Sciatic nerve (tissue), 2 donors: Measurements from ENCODE around the gene TAS2R14. TPM values are rescaled to one million over a fixed set of nuclear protein-coding genes. Genes with fewer than 3 reads are reported as not detected.

Experiments
- ATAC-seq: fragments of 200-7000 bp; cut with Tn5 transposase; one replicate; pipeline ENCODE4 v1.9.1; 2020; ENCODE audit warnings: mild to moderate bottlenecking, moderate library complexity
- DNase-seq: peaks from one replicate; pipeline ENCODE4 v3.0.0-alpha.2; 2020; ENCODE audit warnings: low spot score
- intact Hi-C: fragments of 100-400 bp; cut with DNase I; formaldehyde crosslinking; loops from one replicate; pipeline ENCODE4 v1.14.2; 2022
- total RNA-seq: library from RNA; stranded (reverse); fragmentation: NEBNext Ultra II Directional; extraction: Animal tissue kit (Norgen Biotek cat#: 25700); gene quantifications from one replicate; pipeline ENCODE4 v1.2.1, GENCODE V29; 2021
- donor health status: DM: no; HTN: no; CAD: no.
- donor health status: DM: no; HTN: no; CAD: no.

The TAS2R14 gene, protein sequence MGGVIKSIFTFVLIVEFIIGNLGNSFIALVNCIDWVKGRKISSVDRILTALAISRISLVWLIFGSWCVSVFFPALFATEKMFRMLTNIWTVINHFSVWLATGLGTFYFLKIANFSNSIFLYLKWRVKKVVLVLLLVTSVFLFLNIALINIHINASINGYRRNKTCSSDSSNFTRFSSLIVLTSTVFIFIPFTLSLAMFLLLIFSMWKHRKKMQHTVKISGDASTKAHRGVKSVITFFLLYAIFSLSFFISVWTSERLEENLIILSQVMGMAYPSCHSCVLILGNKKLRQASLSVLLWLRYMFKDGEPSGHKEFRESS
- 7.0 TPM for total RNA-seq

DNA sequence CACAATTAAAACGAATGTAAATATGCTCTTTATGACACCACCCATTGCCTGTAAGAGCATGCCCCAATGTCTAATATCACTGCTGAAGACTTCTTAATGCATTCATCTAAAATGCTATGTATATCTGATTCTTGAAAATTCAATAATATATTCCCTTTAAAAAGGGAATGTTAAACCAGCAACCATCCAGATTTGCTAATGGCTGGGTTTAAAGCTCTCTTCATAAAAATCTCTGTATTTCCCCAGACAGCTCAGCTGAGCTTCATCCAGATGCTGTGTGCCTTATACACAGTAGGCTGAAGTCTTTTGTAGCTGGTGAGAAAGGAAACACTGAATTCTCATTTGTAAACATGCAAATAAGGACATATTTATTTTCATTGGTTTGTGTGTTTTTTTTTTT is at the start of gene TAS2R14:
TSS of gene TAS2R14 (minus strand) at position 101 of the 400 bp plus-strand sequence. CDS start at position 45, 56 bp downstream.
- intact Hi-C loops = no loop called here
- no peak for ATAC-seq

DNA sequence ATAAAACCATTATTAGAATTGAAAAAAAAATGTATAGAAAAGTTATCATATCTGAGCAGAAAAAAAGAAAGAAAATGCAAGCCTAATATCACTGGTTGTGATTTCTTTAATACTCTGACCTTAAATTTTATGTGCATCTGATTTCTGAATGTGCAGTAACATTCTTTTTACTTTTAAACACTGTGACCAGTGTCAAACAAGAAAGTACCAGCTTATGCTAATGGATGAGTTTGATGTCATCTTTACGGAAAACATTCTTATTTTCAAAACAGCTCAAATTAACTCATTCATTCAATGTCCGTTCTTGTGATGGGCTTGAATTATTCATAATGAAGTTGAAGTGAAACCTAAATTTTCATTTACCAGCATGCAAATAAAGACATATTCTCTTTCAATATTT is 47.7 kb upstream of the TAS2R14 start, which contains the start of gene TAS2R50:
TSS of gene TAS2R50 (minus strand) at position 101 of the 400 bp plus-strand sequence. CDS start at position 49, 52 bp downstream.
- ATAC-seq = no peak
- DNase-seq = no peak
- intact Hi-C loops = no loop called here

More for the DNA sequence above, at the start of gene TAS2R14:
- DNase-seq = no peak

DNA sequence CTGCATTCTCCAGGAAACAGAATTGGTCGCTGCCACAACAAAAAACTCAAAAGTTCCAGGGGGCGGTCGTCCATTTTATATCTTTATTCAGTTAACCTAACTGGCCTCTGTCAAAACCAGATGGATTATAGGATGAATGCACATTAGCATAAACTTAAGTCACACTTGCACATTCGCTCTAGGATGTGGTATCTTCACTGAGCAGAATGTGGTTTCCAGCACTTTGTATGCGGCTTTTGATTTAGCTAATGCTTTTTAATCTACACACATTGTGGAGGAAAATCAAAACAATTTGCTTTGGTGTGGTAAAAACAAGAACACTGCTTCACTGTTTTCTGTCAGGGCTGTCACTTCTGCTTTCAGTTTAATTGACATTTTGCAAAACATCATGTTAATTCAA is 43.2 kb upstream of the TAS2R14 start:
- no peak for DNase-seq
- ATAC-seq = no peak
- intact Hi-C loops = no loop called here

DNA sequence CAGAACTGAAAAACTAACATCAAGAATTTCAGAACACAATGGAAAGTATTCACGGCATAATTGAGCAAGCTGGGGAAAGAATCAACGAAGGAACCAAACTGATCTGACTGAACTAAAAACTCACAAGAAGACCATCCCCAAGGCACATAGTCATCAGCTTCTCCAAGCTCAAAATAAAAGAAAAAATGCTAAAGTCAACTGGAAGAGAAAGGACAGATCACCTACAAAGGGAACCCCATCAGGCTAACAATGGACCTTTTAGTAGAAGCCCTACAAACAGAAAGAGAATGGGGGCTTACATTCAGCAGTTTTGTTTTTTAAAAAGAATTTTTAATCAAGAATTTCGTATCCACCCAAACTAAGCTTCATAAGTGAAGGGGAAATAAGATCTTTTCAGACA is 35.9 kb upstream of the TAS2R14 start:
- intact Hi-C loops = no loop called here
- no peak for DNase-seq
- ATAC-seq = no peak

DNA sequence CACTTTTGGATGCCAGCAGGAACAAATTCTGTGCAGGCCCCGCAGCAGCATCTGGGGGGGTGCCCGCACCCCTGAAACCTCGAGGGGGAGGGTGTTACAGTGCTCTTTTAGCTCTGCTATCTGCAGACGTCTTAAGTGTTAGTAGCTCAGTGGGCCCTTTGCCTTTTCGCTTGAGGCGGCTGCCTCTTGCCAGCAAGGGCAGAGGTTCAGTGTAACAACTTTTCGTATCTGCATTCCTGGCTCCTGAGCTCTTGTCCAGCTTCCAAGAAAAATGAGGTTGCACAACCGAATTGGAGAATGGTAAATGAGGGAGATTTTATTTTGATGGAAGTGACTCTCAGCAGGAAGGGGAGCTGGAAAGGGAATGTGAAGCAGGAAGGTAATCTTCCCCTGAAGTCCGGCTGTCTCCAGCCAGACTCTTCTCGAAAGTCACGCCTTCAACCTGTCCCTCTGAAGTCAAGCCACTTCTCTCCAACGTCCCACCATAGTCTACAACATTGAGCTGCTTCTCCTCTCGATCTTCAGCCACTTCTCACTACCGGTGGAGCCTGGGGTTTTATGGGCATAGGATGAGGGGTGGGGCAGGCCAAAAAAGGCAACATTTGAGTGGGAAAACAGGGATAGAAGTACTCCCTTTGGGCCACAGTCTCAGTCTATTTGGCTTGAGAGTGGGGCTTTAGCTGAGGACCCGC is 29.8 kb upstream of the TAS2R14 start:
- DNase-seq = peak; percentile 66
- intact Hi-C loops = no loop called here
- ATAC-seq = peak; percentile 90

DNA sequence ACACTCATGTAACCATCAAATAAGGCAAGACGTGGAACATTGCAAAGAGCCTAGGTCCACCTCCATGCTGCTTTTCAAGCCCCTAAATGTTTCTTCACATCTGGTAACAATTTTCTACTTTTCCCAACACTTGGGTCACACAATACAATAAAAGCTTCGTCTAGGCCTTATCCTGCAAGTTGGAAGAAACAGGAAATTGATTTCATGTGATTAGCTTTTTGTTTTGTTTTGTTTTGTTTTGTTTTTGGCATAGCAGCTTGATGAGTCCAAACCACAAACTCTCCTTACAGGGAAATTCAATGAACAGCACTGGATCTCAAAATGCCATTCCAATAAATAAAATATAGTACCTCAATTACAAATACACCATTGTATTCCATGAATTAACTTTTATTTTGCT is 28.3 kb upstream of the TAS2R14 start:
- ATAC-seq (peak; percentile 63), DNase-seq (no peak)
- intact Hi-C loops = no loop called here

DNA sequence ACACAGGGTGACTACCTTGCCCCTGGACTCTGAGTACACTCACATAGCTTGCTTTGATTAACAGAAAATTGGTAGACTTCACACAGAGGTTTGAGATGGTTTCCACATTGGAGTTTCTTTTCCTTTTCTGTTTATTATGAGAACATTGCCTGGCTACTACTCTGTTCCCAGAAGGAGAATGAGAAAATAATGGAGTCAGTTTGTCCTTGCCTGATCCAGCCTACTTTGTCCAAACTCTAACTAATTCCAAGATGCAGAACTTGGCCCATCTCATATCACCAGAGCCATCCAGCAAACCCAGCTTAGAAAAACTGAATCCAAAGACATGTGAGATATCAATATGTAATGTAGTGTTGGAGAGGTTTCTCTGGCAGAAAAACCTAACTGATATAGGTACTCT is 27.3 kb upstream of the TAS2R14 start:
- DNase-seq (no peak), ATAC-seq (peak; percentile 77)

DNA sequence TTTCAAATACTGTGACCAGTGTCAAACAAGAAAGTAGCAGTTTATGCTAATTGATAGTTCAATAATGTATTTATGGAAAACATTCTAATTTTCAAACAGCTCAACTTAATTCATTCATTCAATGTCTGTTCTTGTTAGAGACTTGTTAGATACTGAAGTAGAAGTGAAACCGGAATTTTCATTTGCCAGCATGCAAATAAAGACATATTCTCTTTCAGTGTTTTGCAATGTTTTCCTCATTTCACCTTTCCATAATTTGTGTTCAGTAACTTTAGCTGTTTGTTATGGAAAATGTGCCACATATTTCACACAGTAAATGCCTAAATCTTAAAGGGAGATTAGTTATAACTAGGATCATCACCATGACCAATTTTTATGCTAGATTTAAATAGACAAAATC is 26.4 kb upstream of the TAS2R14 start:
- DNase-seq = no peak
- intact Hi-C loops = no loop called here
- no peak for ATAC-seq

More for the DNA sequence above, 27.3 kb upstream of the TAS2R14 start:
- intact Hi-C loops = no loop called here

DNA sequence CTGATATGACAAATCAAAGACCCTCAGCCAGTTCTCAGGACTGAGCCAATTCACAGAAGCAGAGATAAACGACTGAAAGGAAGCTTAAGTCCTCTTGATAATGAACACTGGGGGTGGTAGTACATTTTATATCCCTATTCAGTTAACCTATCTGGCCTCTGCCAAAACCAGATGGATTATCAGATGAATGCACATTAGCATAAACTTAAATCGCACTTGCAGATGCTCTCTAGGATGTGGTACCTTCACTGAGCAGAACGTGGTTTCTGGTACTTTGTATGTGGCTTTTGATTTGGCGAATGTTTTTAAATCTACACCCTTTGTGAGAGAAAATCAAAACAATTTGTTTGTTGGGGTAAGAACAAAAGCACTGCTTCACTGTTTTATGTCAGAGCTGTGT is 21.1 kb upstream of the TAS2R14 start:
- intact Hi-C loops = no loop called here
- ATAC-seq = no peak
- DNase-seq = no peak

DNA sequence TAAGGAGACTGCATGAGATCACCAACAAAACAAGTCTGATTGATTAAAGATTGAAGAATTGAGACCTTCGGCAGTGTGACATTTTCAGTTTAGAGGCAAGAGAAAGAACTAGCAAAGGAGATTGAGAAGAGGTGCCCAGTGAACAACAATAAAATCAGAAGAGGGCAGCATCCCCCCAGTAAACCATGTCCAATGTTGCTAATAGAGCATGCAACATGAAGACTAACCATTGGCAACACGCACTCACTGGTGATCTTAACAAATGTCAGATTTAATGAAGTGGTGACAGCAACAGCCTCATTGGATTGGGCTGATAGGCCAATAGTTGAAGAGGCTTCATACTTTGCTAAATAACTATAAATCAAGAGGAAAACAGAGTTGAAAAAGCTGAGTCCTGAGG is 20.7 kb upstream of the TAS2R14 start:
- intact Hi-C loops = no loop called here
- peak; percentile 51 for ATAC-seq
- DNase-seq = no peak

DNA sequence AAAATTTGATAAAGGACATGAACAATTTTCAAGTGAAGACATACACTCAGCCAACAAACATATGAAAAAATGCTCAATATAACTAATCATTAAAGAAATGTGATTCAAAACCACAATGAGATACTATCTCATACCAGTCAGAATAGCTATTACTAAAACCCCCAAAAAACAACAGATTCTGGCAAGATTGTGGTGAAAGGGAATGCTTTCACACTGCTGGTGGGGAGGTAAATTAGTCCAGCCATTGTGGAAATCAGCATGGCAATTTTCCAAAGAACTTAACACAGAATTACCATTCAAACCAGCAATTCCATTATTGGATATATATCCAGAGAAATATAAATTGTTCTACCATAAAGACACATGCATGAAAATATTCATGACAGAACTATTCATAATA is 18.7 kb upstream of the TAS2R14 start:
- DNase-seq (no peak), ATAC-seq (no peak)
- intact Hi-C loops = no loop called here

DNA sequence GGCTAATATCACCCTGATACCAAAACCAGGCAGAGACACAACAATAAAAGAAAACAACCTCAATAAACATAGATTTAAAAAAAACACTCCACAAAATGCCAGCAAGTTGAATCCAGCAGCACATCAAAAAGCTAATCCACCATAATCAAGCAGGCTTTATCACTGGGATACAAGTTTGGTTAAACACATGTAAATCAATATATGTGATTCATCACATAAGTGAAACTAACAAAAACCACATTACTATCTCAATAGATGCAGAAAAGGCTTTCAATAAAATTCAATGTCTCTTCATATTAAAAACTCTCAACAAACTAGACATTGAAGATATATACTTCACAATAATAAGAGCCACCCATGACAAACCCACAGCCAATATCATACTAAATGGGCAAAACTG is 17.0 kb upstream of the TAS2R14 start:
- DNase-seq = no peak
- intact Hi-C loops = no loop called here
- ATAC-seq = no peak

DNA sequence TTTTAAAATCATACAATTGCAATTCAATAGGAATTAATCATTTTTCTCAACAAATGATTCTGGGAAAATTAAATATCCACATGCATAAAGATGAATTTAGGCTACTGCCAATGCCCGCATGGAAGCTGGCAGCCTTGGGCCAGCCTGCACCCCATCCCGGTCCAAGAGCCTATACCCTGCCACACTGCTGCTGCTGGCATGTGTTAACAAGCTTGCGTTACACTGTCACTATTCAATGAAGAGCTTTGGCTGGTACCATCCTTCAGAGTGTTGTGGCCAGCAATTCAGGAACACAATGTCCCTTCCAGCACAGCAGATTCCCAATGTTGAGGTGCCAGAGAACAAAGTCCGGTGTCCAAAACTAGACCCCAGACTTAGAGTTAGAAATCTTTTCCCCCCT is 13.6 kb upstream of the TAS2R14 start:
- intact Hi-C loops = no loop called here
- no peak for ATAC-seq
- DNase-seq = no peak

DNA sequence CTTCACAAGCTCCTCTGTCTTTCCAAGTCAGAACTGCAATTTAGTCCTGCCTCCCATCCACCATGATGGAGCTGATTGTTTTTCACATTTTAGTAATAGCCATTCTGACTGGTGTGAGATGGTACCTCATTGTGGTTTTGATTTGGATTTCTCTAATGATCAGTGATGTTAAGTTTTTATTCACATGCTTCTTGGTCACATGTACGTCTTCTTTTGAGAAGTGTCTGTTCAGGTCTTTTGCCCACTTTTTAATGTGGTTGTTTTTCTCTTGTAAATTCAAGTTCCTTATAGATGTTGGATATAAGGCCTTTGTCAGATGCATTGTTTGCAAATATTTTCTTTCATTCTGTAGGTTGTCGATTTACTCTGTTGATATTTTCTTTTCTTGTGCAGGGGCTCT is 4.1 kb upstream of the TAS2R14 start:
- no peak for ATAC-seq

DNA sequence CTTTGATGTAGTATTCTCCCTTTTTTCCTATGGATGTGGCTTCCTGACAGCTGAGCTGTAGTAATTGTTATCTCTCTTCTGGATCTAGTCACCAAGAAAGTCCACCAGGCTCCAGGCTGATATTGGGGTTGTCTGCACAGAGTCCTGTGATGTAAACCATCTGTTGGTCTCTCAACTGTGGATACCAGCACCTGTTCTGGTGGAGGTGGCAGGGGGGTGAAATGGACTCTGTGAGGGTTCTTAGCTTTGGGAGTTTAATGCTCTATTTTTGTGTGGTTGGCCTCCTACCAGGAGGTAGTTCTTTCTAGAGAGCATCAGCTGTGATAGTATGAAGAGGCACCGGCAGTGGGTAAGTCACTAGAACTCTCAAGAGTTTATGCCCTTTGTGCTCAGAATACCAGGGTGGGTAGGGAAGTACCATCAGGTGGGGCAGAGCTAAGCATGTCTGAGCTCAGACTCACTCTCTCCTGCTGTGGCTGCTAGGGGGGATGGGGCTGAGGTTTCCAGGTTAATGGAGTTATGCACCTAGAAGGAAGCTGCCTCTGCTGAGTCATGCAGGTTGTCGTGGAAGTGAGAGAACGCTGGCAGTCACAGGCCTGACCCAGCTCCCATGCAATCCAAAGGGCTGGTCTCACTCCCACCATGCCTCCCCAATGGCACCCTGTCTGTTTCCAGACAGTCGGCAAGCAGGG is 3.0 kb upstream of the TAS2R14 start:
- ATAC-seq (no peak), DNase-seq (no peak)
- intact Hi-C loops = no loop called here

More for the DNA sequence above, 4.1 kb upstream of the TAS2R14 start:
- no peak for DNase-seq
- intact Hi-C loops = no loop called here

DNA sequence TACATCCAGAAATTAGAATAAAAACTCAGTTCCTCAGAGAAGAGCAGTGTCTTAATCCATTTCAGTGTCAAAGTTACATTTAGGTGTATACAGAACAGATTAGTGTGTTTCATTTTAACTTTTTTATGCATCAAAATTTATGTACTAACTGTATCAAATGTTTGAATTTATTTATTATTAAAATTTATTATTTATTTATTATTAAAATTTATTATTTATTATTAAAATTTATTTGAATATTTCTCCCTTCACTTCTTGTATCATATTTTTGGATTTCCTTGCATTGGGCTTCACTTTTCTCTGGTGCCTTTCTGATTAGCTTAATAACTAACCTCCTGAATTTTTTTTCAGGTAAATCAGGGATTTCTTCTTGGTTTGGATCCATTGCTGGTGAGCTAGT is 2.3 kb upstream of the TAS2R14 start:
- DNase-seq = no peak
- intact Hi-C loops = no loop called here
- ATAC-seq = no peak

DNA sequence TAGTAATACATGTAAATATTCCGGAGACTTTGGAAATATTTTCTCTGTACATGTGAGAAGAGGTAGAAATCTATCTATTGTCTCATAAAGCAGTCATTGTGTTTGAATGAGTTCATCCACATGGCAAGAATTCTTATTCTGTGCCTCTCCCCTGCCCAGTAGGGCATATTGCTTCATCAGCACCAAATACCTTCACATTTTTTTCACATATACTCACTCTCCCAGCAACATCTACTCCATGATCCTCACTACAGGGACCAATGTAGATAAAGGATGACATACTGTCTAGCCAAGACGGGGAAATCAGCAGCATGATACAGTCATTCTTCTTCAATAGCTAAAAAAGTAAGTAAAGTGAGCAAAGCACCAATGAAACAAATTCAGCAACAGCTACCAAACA is 1.3 kb upstream of the TAS2R14 start:
- DNase-seq (no peak), ATAC-seq (no peak)
- intact Hi-C loops = no loop called here

DNA sequence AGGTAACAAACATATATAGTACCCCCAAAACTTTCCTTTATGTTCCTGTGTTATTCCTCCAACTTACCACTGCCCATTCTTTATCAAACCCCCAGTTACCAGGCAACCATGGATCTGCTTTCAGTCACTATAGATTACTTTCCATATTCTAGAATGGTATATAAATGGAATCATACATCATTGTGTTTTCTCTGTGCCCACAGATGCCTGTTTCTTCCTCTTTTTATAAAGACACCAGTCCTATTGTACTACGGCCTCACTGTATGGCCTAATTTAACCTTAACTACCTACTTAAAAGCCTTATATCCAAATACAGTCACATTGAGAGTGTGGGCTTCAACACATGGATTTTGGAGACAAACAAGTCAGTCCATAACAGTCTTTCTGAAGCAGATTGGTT is 2.6 kb downstream of the TAS2R14 start:
- no peak for ATAC-seq
- intact Hi-C loops = no loop called here

DNA sequence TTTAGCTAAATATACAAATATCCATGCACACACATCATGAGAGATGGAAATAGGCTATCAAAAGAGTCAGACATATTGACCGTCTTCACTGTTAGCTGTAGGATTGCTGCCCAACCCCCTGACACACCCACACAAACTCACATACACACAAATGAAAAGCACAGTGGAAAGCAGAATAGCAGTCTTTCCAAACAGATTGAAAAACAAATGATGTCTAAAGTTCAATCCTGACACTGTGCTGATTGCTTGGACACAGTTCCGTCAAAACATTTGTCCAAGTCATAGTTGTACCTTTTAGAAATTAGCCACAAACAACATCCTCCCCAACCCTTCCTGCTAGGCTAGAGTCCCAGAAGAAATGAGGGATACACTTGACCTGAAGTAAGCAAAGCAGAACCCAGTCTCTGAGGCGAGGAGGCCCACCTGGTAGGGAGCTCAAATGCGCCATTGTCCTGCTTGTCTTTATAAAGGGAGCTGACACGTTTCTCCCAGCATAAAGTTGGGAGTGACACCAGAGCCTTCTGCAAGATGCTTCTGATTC is 10.2 kb downstream of the TAS2R14 start, which contains the start of gene PRH2:
TSS of gene PRH2 (plus strand) at position 491 of the 541 bp plus-strand sequence. CDS start at position 529, 38 bp downstream.
- intact Hi-C loops = no loop called here
- DNase-seq = no peak
- ATAC-seq = no peak

More for the DNA sequence above, 2.6 kb downstream of the TAS2R14 start:
- DNase-seq = no peak

DNA sequence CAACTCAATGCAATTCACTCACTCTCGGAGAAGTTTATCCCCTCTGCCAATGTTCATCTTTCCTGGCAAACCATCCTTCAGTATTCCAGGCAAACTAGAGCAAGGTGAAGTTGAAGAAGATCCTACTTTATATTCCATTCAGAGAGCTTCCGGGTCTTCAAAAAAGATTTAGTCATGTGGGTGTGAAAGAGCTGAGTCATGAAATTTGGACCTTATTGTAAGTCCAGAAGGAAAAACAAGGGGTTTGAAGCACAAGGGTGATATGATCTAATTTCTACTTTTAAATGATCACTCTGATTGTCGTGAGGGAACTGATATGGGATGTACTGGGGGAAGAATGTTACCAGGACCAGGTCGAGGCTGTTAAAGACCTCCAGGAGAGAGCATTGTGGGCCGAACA is 12.8 kb downstream of the TAS2R14 start:
- no peak for DNase-seq
- intact Hi-C loops = no loop called here
- no peak for ATAC-seq
